Measurements from ENCODE around the gene SBF1.
"Not testable (repeated sequence)": the region's sequence is repeated elsewhere in the genome, so short reads cannot be mapped to it uniquely, and the experiment has no call there.

SBF1 gene

GRCh38 chr22:50436015-50436830 lies 38.6 kb downstream of the SBF1 start:
- H3K36me3 ChIP-seq (ENCODE audit: insufficient read depth), result no peaks in the 10 kb centered on the region
- no peak overlapping the region for H3K4me3 ChIP-seq (IDR thresholded peaks at IDR 0.05; ENCODE audit: insufficient read depth, low read depth, low read length)
- no peak overlapping the region for H3K4me2 ChIP-seq
- no peaks in the 10 kb centered on the region for H4K20me1 ChIP-seq (ENCODE audit: insufficient read depth)
- H3K4me1 ChIP-seq (ENCODE audit: low read depth, poor library complexity, severe bottlenecking), result no peaks in the 10 kb centered on the region
- H3K27ac ChIP-seq, result no peak overlapping the region
- no peak overlapping the region for H3K9ac ChIP-seq
- no peaks in the 10 kb centered on the region for H3K27me3 ChIP-seq (ENCODE audit: insufficient read depth, low read depth)
- H2AFZ ChIP-seq (ENCODE audit: low read depth), result no peak overlapping the region
- no peaks in the 10 kb centered on the region for H3K79me2 ChIP-seq (ENCODE audit: insufficient read depth, low read depth)
- TF ChIP-seq, protein P1, sequence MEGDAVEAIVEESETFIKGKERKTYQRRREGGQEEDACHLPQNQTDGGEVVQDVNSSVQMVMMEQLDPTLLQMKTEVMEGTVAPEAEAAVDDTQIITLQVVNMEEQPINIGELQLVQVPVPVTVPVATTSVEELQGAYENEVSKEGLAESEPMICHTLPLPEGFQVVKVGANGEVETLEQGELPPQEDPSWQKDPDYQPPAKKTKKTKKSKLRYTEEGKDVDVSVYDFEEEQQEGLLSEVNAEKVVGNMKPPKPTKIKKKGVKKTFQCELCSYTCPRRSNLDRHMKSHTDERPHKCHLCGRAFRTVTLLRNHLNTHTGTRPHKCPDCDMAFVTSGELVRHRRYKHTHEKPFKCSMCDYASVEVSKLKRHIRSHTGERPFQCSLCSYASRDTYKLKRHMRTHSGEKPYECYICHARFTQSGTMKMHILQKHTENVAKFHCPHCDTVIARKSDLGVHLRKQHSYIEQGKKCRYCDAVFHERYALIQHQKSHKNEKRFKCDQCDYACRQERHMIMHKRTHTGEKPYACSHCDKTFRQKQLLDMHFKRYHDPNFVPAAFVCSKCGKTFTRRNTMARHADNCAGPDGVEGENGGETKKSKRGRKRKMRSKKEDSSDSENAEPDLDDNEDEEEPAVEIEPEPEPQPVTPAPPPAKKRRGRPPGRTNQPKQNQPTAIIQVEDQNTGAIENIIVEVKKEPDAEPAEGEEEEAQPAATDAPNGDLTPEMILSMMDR (conservative IDR thresholded peaks at IDR 0.05; ENCODE audit: low read depth, low read length), result no peak

GRCh38 chr22:50435291-50436014 lies 39.4 kb downstream of the SBF1 start:
- no peak overlapping the region for H2AFZ ChIP-seq (ENCODE audit: low read depth)
- no peaks in the 10 kb centered on the region for H3K79me2 ChIP-seq (ENCODE audit: insufficient read depth, low read depth)
- no peaks in the 10 kb centered on the region for H3K27me3 ChIP-seq (ENCODE audit: insufficient read depth, low read depth)
- H4K20me1 ChIP-seq (ENCODE audit: insufficient read depth), result no peaks in the 10 kb centered on the region
- H3K27ac ChIP-seq, result no peak overlapping the region
- H3K4me2 ChIP-seq, result no peak overlapping the region
- TF ChIP-seq, protein P1 (conservative IDR thresholded peaks at IDR 0.05; ENCODE audit: low read depth, low read length), result no peak
- H3K36me3 ChIP-seq (ENCODE audit: insufficient read depth), result no peaks in the 10 kb centered on the region
- no peak overlapping the region for H3K9ac ChIP-seq
- H3K4me3 ChIP-seq (IDR thresholded peaks at IDR 0.05; ENCODE audit: insufficient read depth, low read depth, low read length), result no peak overlapping the region
- H3K4me1 ChIP-seq (ENCODE audit: low read depth, poor library complexity, severe bottlenecking), result no peaks in the 10 kb centered on the region

- Histone ChIP-seq H3K27ac (no peak overlapping the region), H3K36me3 (ENCODE audit: insufficient read depth) (no peaks in the 10 kb centered on the region), H3K4me1 (ENCODE audit: low read depth, poor library complexity, severe bottlenecking) (no peaks in the 10 kb centered on the region), H3K9ac (no peak overlapping the region), H3K4me2 (no peak overlapping the region), H3K79me2 (ENCODE audit: insufficient read depth, low read depth) (no peaks in the 10 kb centered on the region), H2AFZ (ENCODE audit: low read depth) (no peak overlapping the region), H3K4me3 (IDR thresholded peaks at IDR 0.05; ENCODE audit: insufficient read depth, low read depth, low read length) (no peak overlapping the region), H3K27me3 (ENCODE audit: insufficient read depth, low read depth) (no peaks in the 10 kb centered on the region), H4K20me1 (ENCODE audit: insufficient read depth) (no peaks in the 10 kb centered on the region)
- TF ChIP-seq, protein P1 (conservative IDR thresholded peaks at IDR 0.05; ENCODE audit: low read depth, low read length), result no peak
Observed at GRCh38 chr22:50434849-50435248, 40.0 kb downstream of the SBF1 start.

- not testable (repeated sequence) for H2AFZ ChIP-seq (ENCODE audit: low read depth); H3K4me1 ChIP-seq (ENCODE audit: low read depth, poor library complexity, severe bottlenecking); H3K36me3 ChIP-seq (ENCODE audit: insufficient read depth); H3K79me2 ChIP-seq (ENCODE audit: insufficient read depth, low read depth); H3K9ac ChIP-seq; H3K4me3 ChIP-seq (IDR thresholded peaks at IDR 0.05; ENCODE audit: insufficient read depth, low read depth, low read length); H3K27ac ChIP-seq; H3K4me2 ChIP-seq; H4K20me1 ChIP-seq (ENCODE audit: insufficient read depth); H3K27me3 ChIP-seq (ENCODE audit: insufficient read depth, low read depth)
Observed at GRCh38 chr22:50432877-50433510, 41.8 kb downstream of the SBF1 start.

All from KMS-11 (cell line).